NCI-H82 (cell line): ENCODE measurements around the gene CCDC3.

Experiments used
- DNase-seq: peaks from one replicate; lab custom pipeline; 2025; lab: John Stamatoyannopoulos, UW

Gene CCDC3

GRCh38 chr10:12961416-12962205, 39.9 kb downstream of the CCDC3 start:
- peak; percentile 67 for DNase-seq

GRCh38 chr10:12960941-12961340, 40.6 kb downstream of the CCDC3 start:
- DNase-seq = no peak

GRCh38 chr10:12960334-12960898, 41.1 kb downstream of the CCDC3 start:
- DNase-seq = no peak

- DNase-seq = no peak
Observed at GRCh38 chr10:12958546-12959110, 42.9 kb downstream of the CCDC3 start.

- DNase-seq = no peak
Observed at GRCh38 chr10:12957081-12957480, 44.4 kb downstream of the CCDC3 start.

GRCh38 chr10:12954866-12955265, 46.6 kb downstream of the CCDC3 start:
- no peak for DNase-seq

- DNase-seq = no peak
Observed at GRCh38 chr10:12950583-12951128, 50.9 kb downstream of the CCDC3 start.

- DNase-seq = no peak
Observed at GRCh38 chr10:12949248-12949647, 52.3 kb downstream of the CCDC3 start.

- DNase-seq = no peak
Observed at GRCh38 chr10:12947741-12948140, 53.8 kb downstream of the CCDC3 start.

- DNase-seq = no peak
Observed at GRCh38 chr10:12946372-12946771, 55.1 kb downstream of the CCDC3 start.

GRCh38 chr10:12945690-12946359, 55.7 kb downstream of the CCDC3 start:
- no peak for DNase-seq

GRCh38 chr10:12944931-12945330, 56.6 kb downstream of the CCDC3 start:
- no peak for DNase-seq

- DNase-seq = no peak
Observed at GRCh38 chr10:12943425-12943824, 58.1 kb downstream of the CCDC3 start.

GRCh38 chr10:12941966-12942365, 59.5 kb downstream of the CCDC3 start:
- DNase-seq = no peak

GRCh38 chr10:12940791-12941190, 60.7 kb downstream of the CCDC3 start:
- DNase-seq = no peak

GRCh38 chr10:12938271-12938670, 63.2 kb downstream of the CCDC3 start:
- DNase-seq = no peak

- DNase-seq = no peak
Observed at GRCh38 chr10:12937527-12937926, 64.0 kb downstream of the CCDC3 start.

GRCh38 chr10:12934777-12935176, 66.7 kb downstream of the CCDC3 start:
- DNase-seq = no peak

GRCh38 chr10:12929381-12929780, 72.1 kb downstream of the CCDC3 start:
- DNase-seq = no peak

- no peak for DNase-seq
Observed at GRCh38 chr10:12928571-12928970, 72.9 kb downstream of the CCDC3 start.

- DNase-seq = no peak
Observed at GRCh38 chr10:12927896-12928295, 73.6 kb downstream of the CCDC3 start.

- no peak for DNase-seq
Observed at GRCh38 chr10:12925845-12926244, 75.7 kb downstream of the CCDC3 start.

GRCh38 chr10:12924911-12925310, 76.6 kb downstream of the CCDC3 start:
- DNase-seq = no peak
